CD4-positive, alpha-beta T cell treated with Interleukin-15 for 4 hours (primary cell): Measurements from ENCODE around the gene ARPP21.

Source experiments
- DNase-seq: peaks from one replicate; pipeline ENCODE4 v3.0.0-alpha.2; 2020; ENCODE audit warnings: low spot score

ARPP21 gene

GRCh38 chr3:35641920-35642527 lies 2.7 kb downstream of the ARPP21 start:
- DNase-seq, result no peak

GRCh38 chr3:35643495-35643894 lies 4.2 kb downstream of the ARPP21 start:
- DNase-seq, result no peak

GRCh38 chr3:35644451-35644850 lies 5.1 kb downstream of the ARPP21 start:
- DNase-seq, result no peak

- no peak for DNase-seq
Observed at GRCh38 chr3:35645189-35645588, 5.9 kb downstream of the ARPP21 start.

- no peak for DNase-seq
Observed at GRCh38 chr3:35646081-35646480, 6.8 kb downstream of the ARPP21 start.

- DNase-seq, result no peak
Observed at GRCh38 chr3:35647461-35647860, 8.1 kb downstream of the ARPP21 start.

GRCh38 chr3:35648347-35648746 lies 9.0 kb downstream of the ARPP21 start:
- DNase-seq, result no peak

- DNase-seq, result no peak
Observed at GRCh38 chr3:35649405-35649804, 10.1 kb downstream of the ARPP21 start.

- no peak for DNase-seq
Observed at GRCh38 chr3:35651426-35651825, 12.1 kb downstream of the ARPP21 start.

GRCh38 chr3:35651851-35652250 lies 12.5 kb downstream of the ARPP21 start:
- no peak for DNase-seq

- no peak for DNase-seq
Observed at GRCh38 chr3:35653347-35653746, 14.0 kb downstream of the ARPP21 start.

- no peak for DNase-seq
Observed at GRCh38 chr3:35654476-35654875, 15.2 kb downstream of the ARPP21 start.

GRCh38 chr3:35658686-35659085 lies 19.4 kb downstream of the ARPP21 start:
- no peak for DNase-seq

- no peak for DNase-seq
Observed at GRCh38 chr3:35659768-35660167, 20.4 kb downstream of the ARPP21 start.

GRCh38 chr3:35663471-35663870 lies 24.1 kb downstream of the ARPP21 start:
- DNase-seq, result no peak

- no peak for DNase-seq
Observed at GRCh38 chr3:35664460-35664919, 25.2 kb downstream of the ARPP21 start.

GRCh38 chr3:35665390-35666055 lies 26.2 kb downstream of the ARPP21 start:
- DNase-seq, result no peak

- no peak for DNase-seq
Observed at GRCh38 chr3:35666888-35667287, 27.6 kb downstream of the ARPP21 start.

- no peak for DNase-seq
Observed at GRCh38 chr3:35670408-35670965, 31.2 kb downstream of the ARPP21 start.

GRCh38 chr3:35671483-35671882 lies 32.2 kb downstream of the ARPP21 start:
- DNase-seq, result no peak

- DNase-seq, result no peak
Observed at GRCh38 chr3:35673017-35673416, 33.7 kb downstream of the ARPP21 start.

- no peak for DNase-seq
Observed at GRCh38 chr3:35674451-35675109, 35.3 kb downstream of the ARPP21 start.

GRCh38 chr3:35675206-35675605 lies 35.9 kb downstream of the ARPP21 start:
- no peak for DNase-seq
